HUES48 (cell line): Measurements from ENCODE around the gene DCAF7.

Experiments
- H3K27ac ChIP-seq: one replicate; pipeline ENCODE4 v1.7.0; 2013; ENCODE audit warnings: low read depth, low read length, inconsistent platforms
- H3K27me3 ChIP-seq: 2 replicates; pipeline ENCODE4 v1.6.1; 2013; ENCODE audit warnings: mild to moderate bottlenecking, low read length; ENCODE audit not compliant: control insufficient read depth, insufficient read depth
- H3K36me3 ChIP-seq: 2 replicates; pipeline ENCODE4 v1.6.1; 2013; ENCODE audit warnings: low read length; ENCODE audit not compliant: control insufficient read depth, insufficient read depth
- H3K4me1 ChIP-seq: 2 replicates; pipeline ENCODE4 v1.6.1; 2013; ENCODE audit warnings: mild to moderate bottlenecking, low read length; ENCODE audit not compliant: control insufficient read depth, insufficient read depth
- H3K4me3 ChIP-seq: 2 replicates; pipeline ENCODE4 v1.5.1; 2013; ENCODE audit warnings: mild to moderate bottlenecking, low read depth, low read length
- H3K9ac ChIP-seq: 2 replicates; pipeline ENCODE4 v1.6.1; 2013; ENCODE audit warnings: mild to moderate bottlenecking, low read depth, low read length, moderate library complexity
- H3K9me3 ChIP-seq: 2 replicates; pipeline ENCODE4 v1.6.1; 2013; ENCODE audit warnings: low read length; ENCODE audit not compliant: control insufficient read depth, insufficient read depth

DCAF7 gene

GRCh38 chr17:63635290-63635689 lies 85.0 kb downstream of the DCAF7 start:
- peaks cover 23% of the 10 kb centered on the region; the same call in 1 of the 2 replicates for H3K36me3 ChIP-seq

GRCh38 chr17:63635787-63636186 lies 85.5 kb downstream of the DCAF7 start:
- Histone ChIP-seq H3K27ac (no peak overlapping the region), H3K9ac (no peak overlapping the region), H3K27me3 (no peaks in the 10 kb centered on the region), H3K36me3 (peaks cover 23% of the 10 kb centered on the region; the same call in 1 of the 2 replicates), H3K9me3 (no peaks in the 10 kb centered on the region), H3K4me1 (peaks cover 40% of the 10 kb centered on the region), H3K4me3 (no peak overlapping the region)

More at GRCh38 chr17:63635290-63635689, 85.0 kb downstream of the DCAF7 start:
- H3K27ac ChIP-seq = no peak overlapping the region
- no peak overlapping the region for H3K4me3 ChIP-seq
- H3K4me1 ChIP-seq = peaks cover 40% of the 10 kb centered on the region
- no peaks in the 10 kb centered on the region for H3K9me3 ChIP-seq
- no peak overlapping the region for H3K9ac ChIP-seq
- H3K27me3 ChIP-seq = no peaks in the 10 kb centered on the region

- H3K27me3 ChIP-seq = no peaks in the 10 kb centered on the region
- H3K9me3 ChIP-seq = no peaks in the 10 kb centered on the region
- peaks cover 10% of the 10 kb centered on the region for H3K4me1 ChIP-seq
- H3K27ac ChIP-seq = no peak overlapping the region
- no peak overlapping the region for H3K4me3 ChIP-seq
- peaks cover 20% of the 10 kb centered on the region; the same call in 1 of the 2 replicates for H3K36me3 ChIP-seq
- no peak overlapping the region for H3K9ac ChIP-seq
These were observed 88.8 kb downstream of the DCAF7 start for GRCh38 chr17:63639125-63639524.

- H3K4me3 ChIP-seq = no peak overlapping the region
- no peak overlapping the region for H3K9ac ChIP-seq
- H3K36me3 ChIP-seq = peaks cover 16% of the 10 kb centered on the region; the same call in 1 of the 2 replicates
- H3K27me3 ChIP-seq = no peaks in the 10 kb centered on the region
- peaks cover under 1% of the 10 kb centered on the region; the same call in 1 of the 2 replicates for H3K4me1 ChIP-seq
- no peak overlapping the region for H3K27ac ChIP-seq
- H3K9me3 ChIP-seq = no peaks in the 10 kb centered on the region
These were observed 89.8 kb downstream of the DCAF7 start for GRCh38 chr17:63640038-63640437.

GRCh38 chr17:63641692-63642448 lies 91.6 kb downstream of the DCAF7 start:
- Histone ChIP-seq H3K27ac (no peak overlapping the region), H3K9me3 (no peaks in the 10 kb centered on the region), H3K27me3 (no peaks in the 10 kb centered on the region), H3K4me3 (no peak overlapping the region), H3K9ac (no peak overlapping the region), H3K36me3 (peaks cover 10% of the 10 kb centered on the region), H3K4me1 (0 out of 2 replicates have a peak, but pooled peaks cover 2% of the 10 kb centered on the region)
